Measurements from ENCODE around the gene UPF2. TPM values are rescaled to one million over a fixed set of nuclear protein-coding genes. Genes with fewer than 3 reads are reported as not detected.

UPF2 gene
- total and polyA plus RNA-seq, 10 of the 15 experiments (the other 5 are each of a cell fraction or from before 2014, with no cell fraction given) = 21.0 to 44.4 (median 25.9) TPM

GRCh38 chr10:12042797-12043651 is at the start of gene UPF2 (continued):
- 0 out of 2 replicates have a peak, but pooled peaks have one; percentile 4 for TF ChIP-seq CEBPZ (IDR thresholded peaks at IDR 0.05; ENCODE audit: low read depth, low read length)
- TF ChIP-seq ZZZ3 (IDR thresholded peaks at IDR 0.05; ENCODE audit: control insufficient read depth, insufficient read length, low read depth) = no peak
- no peak; the same call in 1 of the 2 replicates for TF ChIP-seq PAX8 (IDR thresholded peaks at IDR 0.05)
- no peak for TF ChIP-seq ZBED1 (IDR thresholded peaks at IDR 0.05; ENCODE audit: borderline replicate concordance)
- TF ChIP-seq ZNF207 (IDR thresholded peaks at IDR 0.05; ENCODE audit: borderline replicate concordance) = peak; percentile 21; the same call in 1 of the 2 replicates
- TF ChIP-seq SRF (IDR thresholded peaks at IDR 0.05; ENCODE audit: low read depth in 2 of 2, low read length in 2 of 2) = peak; percentile 89 to 96
- TF ChIP-seq, protein P1, sequence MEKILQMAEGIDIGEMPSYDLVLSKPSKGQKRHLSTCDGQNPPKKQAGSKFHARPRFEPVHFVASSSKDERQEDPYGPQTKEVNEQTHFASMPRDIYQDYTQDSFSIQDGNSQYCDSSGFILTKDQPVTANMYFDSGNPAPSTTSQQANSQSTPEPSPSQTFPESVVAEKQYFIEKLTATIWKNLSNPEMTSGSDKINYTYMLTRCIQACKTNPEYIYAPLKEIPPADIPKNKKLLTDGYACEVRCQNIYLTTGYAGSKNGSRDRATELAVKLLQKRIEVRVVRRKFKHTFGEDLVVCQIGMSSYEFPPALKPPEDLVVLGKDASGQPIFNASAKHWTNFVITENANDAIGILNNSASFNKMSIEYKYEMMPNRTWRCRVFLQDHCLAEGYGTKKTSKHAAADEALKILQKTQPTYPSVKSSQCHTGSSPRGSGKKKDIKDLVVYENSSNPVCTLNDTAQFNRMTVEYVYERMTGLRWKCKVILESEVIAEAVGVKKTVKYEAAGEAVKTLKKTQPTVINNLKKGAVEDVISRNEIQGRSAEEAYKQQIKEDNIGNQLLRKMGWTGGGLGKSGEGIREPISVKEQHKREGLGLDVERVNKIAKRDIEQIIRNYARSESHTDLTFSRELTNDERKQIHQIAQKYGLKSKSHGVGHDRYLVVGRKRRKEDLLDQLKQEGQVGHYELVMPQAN (conservative IDR thresholded peaks at IDR 0.05) = no peak
- peak; percentile 25 for TF ChIP-seq MEF2B (IDR thresholded peaks at IDR 0.05; ENCODE audit: partially characterized antibody, poor library complexity, severe bottlenecking)
- no peak; the same call in 1 of the 2 replicates for TF ChIP-seq BACH1 (IDR thresholded peaks at IDR 0.05; ENCODE audit: borderline replicate concordance)
- TF ChIP-seq TBL1XR1 (IDR thresholded peaks at IDR 0.05; ENCODE audit: low read depth, low read length) = 0 out of 2 replicates have a peak, but pooled peaks have one; percentile 24
- no peak for TF ChIP-seq NFIC (IDR thresholded peaks at IDR 0.05; ENCODE audit: low read depth, low read length)
- TF ChIP-seq BMI1 (IDR thresholded peaks at IDR 0.05; ENCODE audit: borderline replicate concordance) = no peak
- TF ChIP-seq GATAD2B (conservative IDR thresholded peaks at IDR 0.05; ENCODE audit: low read depth) = no peak
- peak; percentile 50; the same call in 1 of the 2 replicates for TF ChIP-seq CREB1 (IDR thresholded peaks at IDR 0.05; ENCODE audit: low read depth)
- peak; percentile 9 for TF ChIP-seq BCL3 (IDR thresholded peaks at IDR 0.05; ENCODE audit: borderline replicate concordance, insufficient read depth, low read depth, low read length, poor library complexity, severe bottlenecking)
- no peak for TF ChIP-seq RBBP5 (conservative IDR thresholded peaks at IDR 0.05)
- TF ChIP-seq, protein P2, sequence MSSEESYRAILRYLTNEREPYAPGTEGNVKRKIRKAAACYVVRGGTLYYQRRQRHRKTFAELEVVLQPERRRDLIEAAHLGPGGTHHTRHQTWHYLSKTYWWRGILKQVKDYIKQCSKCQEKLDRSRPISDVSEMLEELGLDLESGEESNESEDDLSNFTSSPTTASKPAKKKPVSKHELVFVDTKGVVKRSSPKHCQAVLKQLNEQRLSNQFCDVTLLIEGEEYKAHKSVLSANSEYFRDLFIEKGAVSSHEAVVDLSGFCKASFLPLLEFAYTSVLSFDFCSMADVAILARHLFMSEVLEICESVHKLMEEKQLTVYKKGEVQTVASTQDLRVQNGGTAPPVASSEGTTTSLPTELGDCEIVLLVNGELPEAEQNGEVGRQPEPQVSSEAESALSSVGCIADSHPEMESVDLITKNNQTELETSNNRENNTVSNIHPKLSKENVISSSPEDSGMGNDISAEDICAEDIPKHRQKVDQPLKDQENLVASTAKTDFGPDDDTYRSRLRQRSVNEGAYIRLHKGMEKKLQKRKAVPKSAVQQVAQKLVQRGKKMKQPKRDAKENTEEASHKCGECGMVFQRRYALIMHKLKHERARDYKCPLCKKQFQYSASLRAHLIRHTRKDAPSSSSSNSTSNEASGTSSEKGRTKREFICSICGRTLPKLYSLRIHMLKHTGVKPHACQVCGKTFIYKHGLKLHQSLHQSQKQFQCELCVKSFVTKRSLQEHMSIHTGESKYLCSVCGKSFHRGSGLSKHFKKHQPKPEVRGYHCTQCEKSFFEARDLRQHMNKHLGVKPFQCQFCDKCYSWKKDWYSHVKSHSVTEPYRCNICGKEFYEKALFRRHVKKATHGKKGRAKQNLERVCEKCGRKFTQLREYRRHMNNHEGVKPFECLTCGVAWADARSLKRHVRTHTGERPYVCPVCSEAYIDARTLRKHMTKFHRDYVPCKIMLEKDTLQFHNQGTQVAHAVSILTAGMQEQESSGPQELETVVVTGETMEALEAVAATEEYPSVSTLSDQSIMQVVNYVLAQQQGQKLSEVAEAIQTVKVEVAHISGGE (CRISPR knock-in tag; IDR thresholded peaks at IDR 0.05) = no peak

Measured in GM12878 (cell line).